Colonic mucosa (tissue), 4 donors: Measurements from ENCODE around the gene TSGA10IP. TPM values are rescaled to one million over a fixed set of nuclear protein-coding genes. Genes with fewer than 3 reads are reported as not detected.

Experiments
- DNase-seq: peaks from one replicate; pipeline ENCODE4 v3.0.0-alpha.2; 2020
- H3K27ac ChIP-seq: fragments of 200-600 bp; one replicate; pipeline ENCODE4 v1.8.0; 2021
- H3K27me3 ChIP-seq: fragments of 200-600 bp; one replicate; pipeline ENCODE4 v1.8.0; 2021
- H3K36me3 ChIP-seq: fragments of 200-600 bp; one replicate; pipeline ENCODE4 v1.8.0; 2021
- H3K4me1 ChIP-seq: fragments of 200-600 bp; one replicate; pipeline ENCODE4 v1.8.0; 2021; ENCODE audit warnings: mild to moderate bottlenecking
- H3K4me3 ChIP-seq: fragments of 200-600 bp; one replicate; pipeline ENCODE4 v1.8.0; 2021
- H3K9ac ChIP-seq, 2 donors: one replicate each; pipeline ENCODE4 v1.7.0; 2013; ENCODE audit warnings: control low read depth in 2 of 2, low read depth in 2 of 2, low read length in 2 of 2
- H3K9me3 ChIP-seq: fragments of 200-600 bp; one replicate; pipeline ENCODE4 v1.8.0; 2021
- intact Hi-C: fragments of 100-400 bp; cut with DNase I; formaldehyde crosslinking; loops from one replicate; pipeline ENCODE4 v1.14.1; 2022
- total RNA-seq, 2 donors: library from RNA; stranded (reverse); fragmentation: NEBNext Ultra II Directional in 1 of 2; extraction: Animal tissue kit (Norgen Biotek cat#: 25700) in 1 of 2; gene quantifications; one replicate each; pipeline ENCODE4 v1.2.1, GENCODE V29; 2021
- TF ChIP-seq, protein P1 (sequence below): fragments of 200-600 bp; IDR thresholded peaks from one replicate; pipeline ENCODE4 v1.8.0; 2022; ENCODE audit warnings: antibody characterized with exemption, mild to moderate bottlenecking
- donor health status: healthy.
- donor health status: DM: no; HTN: no; CAD: no.
- donor health status: DM: no; HTN: no; CAD: no.

TSGA10IP gene
- total RNA-seq, 2 donors from 2014 or later: not detected

DNA sequence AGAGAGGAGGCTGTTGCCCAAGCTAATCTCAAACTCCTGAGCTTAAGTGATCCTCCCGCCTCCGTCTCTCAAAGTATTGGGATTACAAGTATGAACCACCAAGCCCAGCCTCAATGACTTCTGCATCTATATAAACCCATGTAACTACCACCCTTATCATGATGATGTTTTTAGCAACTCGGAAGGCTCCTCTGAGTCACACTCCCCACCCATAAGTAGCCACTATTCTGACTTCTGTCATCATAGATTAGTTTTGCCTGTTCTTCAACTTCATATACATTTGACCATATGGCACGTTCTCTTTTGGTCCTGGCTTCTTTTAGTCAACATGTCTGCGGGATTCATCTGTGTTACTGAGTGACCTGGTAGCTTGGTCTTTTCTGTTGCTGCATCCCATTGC lies 38.7 kb upstream of the TSGA10IP start:
- H3K9me3 ChIP-seq: no peaks in the 10 kb centered on the region
- H3K36me3 ChIP-seq: no peaks in the 10 kb centered on the region
- no peak overlapping the region for H3K27ac ChIP-seq
- TF ChIP-seq, protein P1, sequence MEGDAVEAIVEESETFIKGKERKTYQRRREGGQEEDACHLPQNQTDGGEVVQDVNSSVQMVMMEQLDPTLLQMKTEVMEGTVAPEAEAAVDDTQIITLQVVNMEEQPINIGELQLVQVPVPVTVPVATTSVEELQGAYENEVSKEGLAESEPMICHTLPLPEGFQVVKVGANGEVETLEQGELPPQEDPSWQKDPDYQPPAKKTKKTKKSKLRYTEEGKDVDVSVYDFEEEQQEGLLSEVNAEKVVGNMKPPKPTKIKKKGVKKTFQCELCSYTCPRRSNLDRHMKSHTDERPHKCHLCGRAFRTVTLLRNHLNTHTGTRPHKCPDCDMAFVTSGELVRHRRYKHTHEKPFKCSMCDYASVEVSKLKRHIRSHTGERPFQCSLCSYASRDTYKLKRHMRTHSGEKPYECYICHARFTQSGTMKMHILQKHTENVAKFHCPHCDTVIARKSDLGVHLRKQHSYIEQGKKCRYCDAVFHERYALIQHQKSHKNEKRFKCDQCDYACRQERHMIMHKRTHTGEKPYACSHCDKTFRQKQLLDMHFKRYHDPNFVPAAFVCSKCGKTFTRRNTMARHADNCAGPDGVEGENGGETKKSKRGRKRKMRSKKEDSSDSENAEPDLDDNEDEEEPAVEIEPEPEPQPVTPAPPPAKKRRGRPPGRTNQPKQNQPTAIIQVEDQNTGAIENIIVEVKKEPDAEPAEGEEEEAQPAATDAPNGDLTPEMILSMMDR: no peak
- H3K4me3 ChIP-seq: no peak overlapping the region
- intact Hi-C loops: no loop called here
- no peak overlapping the region for H3K9ac ChIP-seq
- H3K27me3 ChIP-seq: no peaks in the 10 kb centered on the region
- no peak for DNase-seq
- H3K4me1 ChIP-seq: peaks cover 2% of the 10 kb centered on the region

DNA sequence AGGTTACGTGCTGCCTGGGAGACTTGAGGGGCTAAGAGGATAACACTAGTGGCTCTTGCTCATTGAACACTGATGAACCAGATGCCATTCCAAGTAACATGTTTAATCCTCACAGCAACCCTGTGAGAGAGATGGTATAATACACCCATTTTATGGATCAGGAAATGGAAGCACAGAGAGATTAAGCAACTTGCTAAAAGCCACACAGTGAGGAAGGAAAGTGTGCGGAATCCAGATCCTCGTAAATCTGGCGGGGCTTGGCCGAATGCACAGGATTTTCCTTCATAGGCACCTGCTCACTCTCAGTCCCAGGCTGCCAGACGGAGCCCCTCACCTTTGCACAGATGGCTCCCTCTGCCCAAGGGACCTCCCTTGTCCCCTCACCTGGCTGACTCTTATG lies 37.4 kb upstream of the TSGA10IP start:
- TF ChIP-seq, protein P1: no peak
- Histone ChIP-seq H3K27me3 (no peaks in the 10 kb centered on the region), H3K27ac (no peak overlapping the region), H3K4me1 (peaks cover 7% of the 10 kb centered on the region), H3K36me3 (no peaks in the 10 kb centered on the region), H3K4me3 (no peak overlapping the region), H3K9ac (no peak overlapping the region), H3K9me3 (no peaks in the 10 kb centered on the region)
- intact Hi-C loops: no loop called here
- no peak for DNase-seq

DNA sequence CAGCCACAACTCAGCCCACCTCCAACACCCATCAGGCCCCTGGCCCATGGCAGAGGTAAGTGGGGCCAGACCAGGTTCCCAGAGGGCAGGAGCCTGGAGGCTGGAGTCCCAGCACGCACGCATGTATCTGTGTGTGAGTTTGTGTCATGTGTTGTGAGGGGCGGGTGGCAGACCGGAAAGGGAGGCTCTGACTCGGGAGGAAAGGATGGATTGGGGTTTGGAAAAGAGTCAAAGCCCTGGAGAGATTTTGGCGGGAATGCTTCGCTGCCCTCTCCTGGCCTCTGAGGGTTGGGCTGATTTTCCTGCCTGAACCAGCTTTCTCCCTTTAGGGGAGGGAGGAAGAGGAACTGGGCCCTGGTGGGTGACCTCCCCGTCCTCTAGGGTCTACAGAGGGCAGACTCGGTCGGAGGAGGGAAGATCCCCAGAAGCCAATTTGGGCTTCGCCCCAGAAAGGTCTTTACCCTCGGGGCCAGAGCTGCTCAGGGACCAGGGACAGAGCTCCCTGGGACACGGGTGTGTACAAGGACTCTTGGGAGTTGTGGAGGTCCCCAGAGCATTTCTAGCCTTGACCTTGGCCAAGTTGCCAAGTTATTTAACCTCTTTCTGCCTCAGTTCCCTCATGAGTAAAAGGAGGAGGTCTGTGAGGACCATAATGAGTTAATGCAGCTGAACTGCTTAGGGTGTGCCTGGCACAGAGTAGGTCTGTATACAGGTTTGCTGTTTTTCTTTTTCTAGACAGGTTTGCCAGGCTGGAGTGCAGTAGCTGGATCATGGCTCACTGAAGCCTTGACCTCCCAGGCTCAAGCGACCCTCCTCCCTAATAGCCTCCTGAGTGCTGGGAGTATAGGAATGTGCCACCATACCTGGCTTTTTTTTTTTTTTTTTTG lies 33.4 kb upstream of the TSGA10IP start:
- H3K36me3 ChIP-seq: no peaks in the 10 kb centered on the region
- DNase-seq: peak; percentile 58
- no peak overlapping the region for H3K27ac ChIP-seq
- TF ChIP-seq, protein P1: no peak
- H3K27me3 ChIP-seq: no peaks in the 10 kb centered on the region
- H3K4me3 ChIP-seq: no peak overlapping the region
- H3K9ac ChIP-seq: no peak overlapping the region
- intact Hi-C loops: no loop called here
- H3K4me1 ChIP-seq: peaks cover 13% of the 10 kb centered on the region
- no peaks in the 10 kb centered on the region for H3K9me3 ChIP-seq

DNA sequence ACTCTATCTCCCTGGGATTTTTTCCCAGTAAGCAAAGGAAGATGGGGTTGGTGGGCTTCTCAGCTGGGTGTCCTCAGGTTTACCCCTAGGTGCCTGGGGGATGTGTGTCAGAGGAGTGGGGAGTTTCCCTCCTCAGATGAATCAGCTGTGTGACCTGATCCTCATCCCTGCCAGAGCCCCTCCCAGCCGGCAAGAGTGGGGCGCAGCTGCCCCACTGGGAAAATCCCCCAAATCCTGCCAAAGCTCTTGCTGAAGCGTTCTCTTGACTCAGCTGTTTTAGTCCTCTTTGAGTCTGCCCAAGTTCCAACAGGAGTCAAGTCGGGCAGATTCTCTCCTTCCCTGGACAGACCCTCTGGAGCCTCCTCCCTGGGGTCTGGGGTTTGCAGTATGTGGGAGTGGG lies 32.4 kb upstream of the TSGA10IP start:
- Histone ChIP-seq H3K9ac (no peak overlapping the region), H3K36me3 (no peaks in the 10 kb centered on the region), H3K4me3 (no peak overlapping the region), H3K27me3 (no peaks in the 10 kb centered on the region), H3K4me1 (peaks cover 20% of the 10 kb centered on the region), H3K9me3 (no peaks in the 10 kb centered on the region), H3K27ac (no peak overlapping the region)
- TF ChIP-seq, protein P1: no peak
- no peak for DNase-seq
- intact Hi-C loops: no loop called here

DNA sequence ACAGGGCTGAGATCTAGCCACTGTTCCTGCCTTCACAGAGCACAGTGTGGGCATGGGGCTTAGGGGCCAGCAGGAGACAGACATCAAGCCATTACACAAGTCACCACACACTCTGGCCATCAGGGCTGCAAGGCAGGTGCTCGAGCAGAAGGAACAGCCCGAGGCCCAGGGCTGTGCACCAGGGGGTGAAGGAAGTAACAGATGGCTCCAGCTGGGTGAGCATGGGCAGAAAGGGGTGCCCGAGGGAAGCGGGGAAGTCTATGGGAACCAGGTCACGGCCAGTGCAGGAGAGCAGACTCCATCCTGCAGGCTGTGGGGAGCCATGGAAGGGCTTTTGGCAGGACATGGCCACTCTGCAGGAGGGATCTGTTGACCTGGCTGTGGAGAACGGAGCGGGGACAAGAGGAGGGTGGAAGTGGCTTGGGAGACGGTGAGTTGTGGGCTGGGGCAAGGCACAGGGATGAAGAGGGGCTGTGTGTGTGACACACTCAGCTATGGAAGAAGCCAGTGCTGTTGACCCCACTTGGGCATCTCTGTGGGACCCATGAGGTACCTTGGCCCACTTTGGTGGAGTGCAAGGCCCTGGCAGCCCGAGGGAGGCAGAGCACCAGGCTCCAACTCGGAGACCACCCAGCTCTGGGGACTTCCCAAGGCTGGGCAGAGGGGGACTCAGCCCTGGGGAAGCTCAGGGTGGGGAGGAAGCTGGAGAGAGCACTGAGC lies 30.0 kb upstream of the TSGA10IP start:
- TF ChIP-seq, protein P1: no peak
- H3K27me3 ChIP-seq: no peaks in the 10 kb centered on the region
- no peak overlapping the region for H3K4me3 ChIP-seq
- H3K36me3 ChIP-seq: no peaks in the 10 kb centered on the region
- H3K9ac ChIP-seq: peak overlapping the region in 1 of 2 donors; percentile 26
- peak overlapping the region; percentile 54 for H3K27ac ChIP-seq
- no peaks in the 10 kb centered on the region for H3K9me3 ChIP-seq
- no peak for DNase-seq
- intact Hi-C loops: no loop called here
- H3K4me1 ChIP-seq: peaks cover 26% of the 10 kb centered on the region
